Adrenal gland (tissue), 5 donors: ENCODE results near the gene P2RY8.

Source experiments
- CTCF ChIP-seq, 6 experiments: fragments of 450-650 bp in 4 of 6; fragments of 200-600 bp in 2 of 6; sonication (generic) in 1 of 6; IDR thresholded peaks; 1 replicate in 5 of 6; 2 replicates in 1 of 6; pipeline versions ENCODE4 v1.5.1 to v1.8.0; 2016 to 2021; ENCODE audit warnings: antibody characterized with exemption in 6 of 6, mild to moderate bottlenecking in 2 of 6, moderate library complexity in 1 of 6
- POLR2A ChIP-seq, 2 donors: fragments of 450-650 bp; IDR thresholded peaks; one replicate each; pipeline ENCODE4 v1.6.1; 2017; ENCODE audit warnings: antibody characterized with exemption in 2 of 2, mild to moderate bottlenecking in 2 of 2, moderate library complexity in 1 of 2
- donor health status: DM: no; HTN: no; CAD: no.

GRCh38 chrX:1442016-1442665 is 94.8 kb downstream of the P2RY8 start:
- TF ChIP-seq CTCF (IDR thresholded peaks at IDR 0.05) (no peak), POLR2A (IDR thresholded peaks at IDR 0.05) (no peak)
